GM12874 (cell line): ENCODE data around the gene HS2ST1.

Experiments used
- TF ChIP-seq, protein P1 (sequence below): IDR thresholded peaks from 2 replicates; pipeline ENCODE4 v1.5.1; 2011; ENCODE audit warnings: low read depth, mild to moderate bottlenecking, control low read depth, low read length, moderate library complexity; ENCODE audit not compliant: insufficient read depth

HS2ST1 gene

DNA sequence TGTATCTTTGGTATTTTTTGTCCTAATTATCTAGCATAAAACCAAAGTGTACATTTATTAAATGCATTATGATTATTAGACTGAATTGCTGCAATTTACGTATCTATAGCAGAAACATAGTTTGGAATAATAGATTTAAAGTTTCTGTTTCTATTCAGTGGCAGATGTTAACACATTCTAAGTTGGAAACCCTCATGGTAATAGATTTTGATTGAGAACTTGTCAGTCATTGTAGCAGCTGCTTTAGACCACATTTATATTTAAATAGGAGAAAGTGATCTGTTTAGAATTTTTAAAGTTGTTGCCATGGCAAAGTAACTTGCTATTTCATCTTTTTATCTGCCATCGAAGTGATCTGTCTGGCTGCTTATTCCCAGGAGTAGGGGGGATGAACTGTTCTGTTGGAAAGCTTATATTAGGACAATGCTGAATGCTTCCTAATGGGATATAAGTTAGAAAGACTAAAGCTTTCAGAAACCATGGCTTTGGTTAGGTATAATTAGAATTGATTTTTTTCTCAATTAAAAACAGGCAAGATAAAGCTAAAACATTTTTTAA lies 61.6 kb downstream of the HS2ST1 start:
- TF ChIP-seq, protein P1, sequence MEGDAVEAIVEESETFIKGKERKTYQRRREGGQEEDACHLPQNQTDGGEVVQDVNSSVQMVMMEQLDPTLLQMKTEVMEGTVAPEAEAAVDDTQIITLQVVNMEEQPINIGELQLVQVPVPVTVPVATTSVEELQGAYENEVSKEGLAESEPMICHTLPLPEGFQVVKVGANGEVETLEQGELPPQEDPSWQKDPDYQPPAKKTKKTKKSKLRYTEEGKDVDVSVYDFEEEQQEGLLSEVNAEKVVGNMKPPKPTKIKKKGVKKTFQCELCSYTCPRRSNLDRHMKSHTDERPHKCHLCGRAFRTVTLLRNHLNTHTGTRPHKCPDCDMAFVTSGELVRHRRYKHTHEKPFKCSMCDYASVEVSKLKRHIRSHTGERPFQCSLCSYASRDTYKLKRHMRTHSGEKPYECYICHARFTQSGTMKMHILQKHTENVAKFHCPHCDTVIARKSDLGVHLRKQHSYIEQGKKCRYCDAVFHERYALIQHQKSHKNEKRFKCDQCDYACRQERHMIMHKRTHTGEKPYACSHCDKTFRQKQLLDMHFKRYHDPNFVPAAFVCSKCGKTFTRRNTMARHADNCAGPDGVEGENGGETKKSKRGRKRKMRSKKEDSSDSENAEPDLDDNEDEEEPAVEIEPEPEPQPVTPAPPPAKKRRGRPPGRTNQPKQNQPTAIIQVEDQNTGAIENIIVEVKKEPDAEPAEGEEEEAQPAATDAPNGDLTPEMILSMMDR: no peak

DNA sequence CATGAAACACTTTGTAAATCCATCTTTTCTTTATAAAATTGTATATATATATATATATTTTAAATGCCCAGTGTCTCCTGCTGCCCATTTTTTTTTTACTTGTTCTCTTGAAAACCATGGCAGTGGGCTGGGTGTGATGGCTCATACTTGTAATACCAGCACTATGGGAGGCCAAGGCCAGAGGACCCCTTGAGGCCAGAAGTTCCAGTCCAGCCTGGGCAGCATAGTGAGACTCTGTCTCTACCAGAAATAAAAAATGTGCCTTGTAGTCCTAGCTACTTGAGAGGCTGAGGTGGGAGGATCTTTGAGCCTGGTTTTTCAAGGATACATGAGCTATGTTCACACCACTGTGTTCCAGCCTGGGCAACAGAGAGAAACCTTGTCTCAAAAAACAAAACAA lies 62.2 kb downstream of the HS2ST1 start:
- TF ChIP-seq, protein P1: no peak

DNA sequence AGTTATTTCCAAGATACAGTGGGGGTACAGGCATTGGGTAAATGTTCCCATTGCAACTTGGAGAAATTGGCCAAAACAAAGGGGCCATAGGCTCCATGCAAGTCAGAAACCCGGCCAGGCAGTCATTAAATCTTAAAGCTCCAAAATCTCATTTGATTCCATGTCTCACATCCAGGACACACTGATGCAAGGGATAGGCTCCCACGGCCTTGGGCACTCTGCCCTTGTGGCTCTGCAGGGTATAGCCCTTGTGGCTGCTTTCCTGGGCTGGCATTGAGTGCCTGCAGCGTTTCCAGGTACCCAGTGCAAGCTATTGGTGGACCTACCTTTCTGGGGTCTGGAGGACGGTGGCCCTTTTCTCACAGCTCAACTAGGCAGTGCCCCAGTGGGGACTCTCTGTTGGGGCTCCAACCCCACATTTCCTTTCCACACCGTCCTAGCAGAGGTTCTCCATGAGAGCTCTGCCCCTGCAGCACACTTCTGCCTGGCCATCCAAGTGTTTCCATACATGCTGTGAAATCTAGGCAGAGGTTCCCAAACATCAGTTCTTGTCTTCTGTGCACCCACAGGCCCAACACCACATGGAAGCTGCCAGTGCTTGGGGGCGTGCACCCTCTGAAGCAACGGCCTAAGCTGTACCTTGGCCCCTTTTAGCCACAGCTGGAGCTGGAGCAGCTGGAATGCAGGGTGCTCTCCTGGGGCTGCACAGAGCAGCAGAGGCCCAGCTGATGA lies 67.2 kb downstream of the HS2ST1 start:
- TF ChIP-seq, protein P1: no peak

DNA sequence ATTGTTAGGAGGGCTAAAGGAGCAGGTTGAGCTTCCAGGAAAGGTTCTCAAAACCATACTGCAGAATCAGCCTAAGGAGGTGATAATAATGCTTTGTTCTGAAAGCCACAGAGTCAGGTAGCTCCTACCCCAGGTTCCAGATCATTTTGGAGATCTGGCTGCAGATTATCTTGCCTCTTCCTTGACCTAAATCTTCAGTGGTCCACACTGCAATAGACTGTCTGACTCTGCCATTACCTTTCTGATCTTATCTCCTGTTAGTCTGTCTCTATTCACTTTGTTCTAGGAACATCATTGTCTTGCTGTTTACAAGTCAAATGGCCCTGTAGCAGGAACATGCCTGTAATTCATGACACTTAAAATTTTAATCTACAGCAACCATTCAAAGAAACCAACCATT lies 73.0 kb downstream of the HS2ST1 start:
- TF ChIP-seq, protein P1: no peak

DNA sequence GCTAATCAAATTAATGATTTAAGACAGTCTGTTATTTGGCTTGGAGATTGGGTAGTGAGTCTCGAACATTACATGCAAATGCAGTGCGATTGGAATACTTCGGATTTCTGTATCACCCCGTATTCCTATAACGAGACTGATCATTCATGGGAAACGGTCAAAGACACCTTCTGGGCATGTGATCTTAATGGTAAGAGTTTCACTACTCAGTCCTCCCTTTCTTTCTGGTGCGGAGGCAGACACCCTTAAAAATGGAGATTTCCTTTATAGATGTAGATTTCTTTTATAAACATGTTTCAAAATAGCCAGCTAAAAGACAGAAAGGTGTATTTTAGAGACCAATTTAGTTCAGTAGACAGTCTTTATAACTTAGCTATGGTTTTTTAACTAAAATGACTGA lies 74.4 kb downstream of the HS2ST1 start:
- TF ChIP-seq, protein P1: no peak

DNA sequence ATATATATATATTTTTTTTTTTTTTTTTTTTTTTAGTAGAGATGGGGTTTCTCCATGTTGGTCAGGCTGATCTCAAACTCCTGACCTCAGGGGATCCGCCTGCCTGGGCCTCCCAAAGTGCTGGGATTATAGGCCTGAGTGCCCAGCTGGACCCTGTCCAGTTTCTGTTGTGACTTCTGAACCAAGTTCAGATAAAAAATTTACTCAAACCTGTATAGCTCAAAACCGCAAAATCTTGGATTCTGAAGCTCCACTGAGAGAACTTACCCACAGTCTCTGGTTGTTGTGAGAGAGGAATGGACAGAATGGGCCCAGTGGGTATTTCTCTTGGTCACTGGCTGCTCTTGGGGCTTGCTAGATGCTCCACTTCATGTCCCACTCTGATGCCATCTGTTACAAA lies 76.4 kb downstream of the HS2ST1 start:
- TF ChIP-seq, protein P1: no peak

DNA sequence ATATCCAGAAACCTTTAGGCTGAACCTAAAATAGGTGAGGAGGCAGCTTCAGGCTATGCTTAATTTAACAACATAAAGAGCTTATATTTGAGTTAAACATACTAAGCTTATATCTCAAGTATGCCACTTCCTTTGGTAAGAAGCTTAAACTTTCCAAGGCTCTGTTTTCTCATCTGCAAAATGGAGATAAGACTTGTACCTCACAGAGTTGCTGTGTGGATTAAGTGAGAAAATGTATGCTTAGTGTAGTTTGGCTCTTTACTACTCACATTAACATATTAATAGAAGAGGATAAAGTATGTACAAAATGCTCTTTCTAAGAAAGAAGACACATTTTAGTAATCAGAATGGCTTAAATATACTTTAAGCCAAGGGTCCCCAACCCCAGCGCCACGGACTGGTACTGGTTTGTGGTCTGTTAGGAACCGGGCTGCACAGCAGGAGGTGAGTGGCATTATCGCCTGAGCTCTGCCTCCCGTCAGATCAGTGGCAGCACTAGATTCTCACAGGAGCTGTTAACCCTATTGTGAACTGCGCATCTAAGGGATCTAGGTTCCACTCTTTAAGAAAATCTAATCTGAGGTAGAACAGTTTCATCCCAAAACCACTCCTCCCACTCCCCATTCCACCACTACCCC lies 77.2 kb downstream of the HS2ST1 start:
- TF ChIP-seq, protein P1: no peak
